Amniotic stem cell (primary cell): ENCODE results near the gene ZNF385C.

Experiments used
- DNase-seq: peaks from one replicate; lab custom pipeline; 2025; lab: John Stamatoyannopoulos, UW

ZNF385C gene

GRCh38 chr17:41988418-41988817 is 109.9 kb downstream of the ZNF385C start:
- no peak for DNase-seq

- no peak for DNase-seq
Observed at GRCh38 chr17:41987642-41988041, 110.6 kb downstream of the ZNF385C start.

GRCh38 chr17:41986634-41987033 is 111.6 kb downstream of the ZNF385C start:
- DNase-seq: no peak

GRCh38 chr17:41985919-41986318 is 112.4 kb downstream of the ZNF385C start:
- no peak for DNase-seq

- DNase-seq: no peak
Observed at GRCh38 chr17:41984454-41984853, 113.8 kb downstream of the ZNF385C start.

GRCh38 chr17:41982026-41982760 is 116.1 kb downstream of the ZNF385C start:
- no peak for DNase-seq

- no peak for DNase-seq
Observed at GRCh38 chr17:41977991-41978390, 120.3 kb downstream of the ZNF385C start.

GRCh38 chr17:41976142-41976768 is 122.0 kb downstream of the ZNF385C start:
- no peak for DNase-seq
